Measurements from ENCODE around the gene GPR68.

Gene GPR68

DNA sequence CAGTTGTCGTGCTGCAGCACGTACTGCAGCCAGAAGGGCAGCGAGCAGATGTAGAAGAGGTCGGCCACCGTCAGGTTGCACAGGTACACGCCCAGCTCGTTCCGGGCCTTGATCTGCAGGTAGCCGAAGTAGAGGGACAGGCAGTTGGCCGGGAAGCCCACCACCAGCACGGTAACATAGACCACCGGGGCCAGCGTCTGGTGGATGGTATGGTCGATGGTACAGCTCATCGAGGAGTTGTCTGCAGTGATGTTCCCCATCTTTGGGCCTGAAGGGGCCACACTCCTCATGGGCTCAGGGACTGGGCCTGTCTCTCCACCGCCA lies 9.8 kb downstream of the GPR68 start:
- ChIA-PET POLR2A (no interaction called here), CTCF (interaction anchor here (1.5 kb wide), 1 partner anchor 15 kb away, joined by 3 read pairs; no protein-coding TSS in a partner anchor)
- TF ChIP-seq, protein P1, sequence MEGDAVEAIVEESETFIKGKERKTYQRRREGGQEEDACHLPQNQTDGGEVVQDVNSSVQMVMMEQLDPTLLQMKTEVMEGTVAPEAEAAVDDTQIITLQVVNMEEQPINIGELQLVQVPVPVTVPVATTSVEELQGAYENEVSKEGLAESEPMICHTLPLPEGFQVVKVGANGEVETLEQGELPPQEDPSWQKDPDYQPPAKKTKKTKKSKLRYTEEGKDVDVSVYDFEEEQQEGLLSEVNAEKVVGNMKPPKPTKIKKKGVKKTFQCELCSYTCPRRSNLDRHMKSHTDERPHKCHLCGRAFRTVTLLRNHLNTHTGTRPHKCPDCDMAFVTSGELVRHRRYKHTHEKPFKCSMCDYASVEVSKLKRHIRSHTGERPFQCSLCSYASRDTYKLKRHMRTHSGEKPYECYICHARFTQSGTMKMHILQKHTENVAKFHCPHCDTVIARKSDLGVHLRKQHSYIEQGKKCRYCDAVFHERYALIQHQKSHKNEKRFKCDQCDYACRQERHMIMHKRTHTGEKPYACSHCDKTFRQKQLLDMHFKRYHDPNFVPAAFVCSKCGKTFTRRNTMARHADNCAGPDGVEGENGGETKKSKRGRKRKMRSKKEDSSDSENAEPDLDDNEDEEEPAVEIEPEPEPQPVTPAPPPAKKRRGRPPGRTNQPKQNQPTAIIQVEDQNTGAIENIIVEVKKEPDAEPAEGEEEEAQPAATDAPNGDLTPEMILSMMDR (IDR thresholded peaks at IDR 0.05; ENCODE audit: insufficient read depth, low read length, missing control alignments), result no peak
- no peak overlapping the region for H3K4me3 ChIP-seq (ENCODE audit: low read depth, low read length)
- DNase-seq (ENCODE audit: low read depth, low spot score), result no peak

DNA sequence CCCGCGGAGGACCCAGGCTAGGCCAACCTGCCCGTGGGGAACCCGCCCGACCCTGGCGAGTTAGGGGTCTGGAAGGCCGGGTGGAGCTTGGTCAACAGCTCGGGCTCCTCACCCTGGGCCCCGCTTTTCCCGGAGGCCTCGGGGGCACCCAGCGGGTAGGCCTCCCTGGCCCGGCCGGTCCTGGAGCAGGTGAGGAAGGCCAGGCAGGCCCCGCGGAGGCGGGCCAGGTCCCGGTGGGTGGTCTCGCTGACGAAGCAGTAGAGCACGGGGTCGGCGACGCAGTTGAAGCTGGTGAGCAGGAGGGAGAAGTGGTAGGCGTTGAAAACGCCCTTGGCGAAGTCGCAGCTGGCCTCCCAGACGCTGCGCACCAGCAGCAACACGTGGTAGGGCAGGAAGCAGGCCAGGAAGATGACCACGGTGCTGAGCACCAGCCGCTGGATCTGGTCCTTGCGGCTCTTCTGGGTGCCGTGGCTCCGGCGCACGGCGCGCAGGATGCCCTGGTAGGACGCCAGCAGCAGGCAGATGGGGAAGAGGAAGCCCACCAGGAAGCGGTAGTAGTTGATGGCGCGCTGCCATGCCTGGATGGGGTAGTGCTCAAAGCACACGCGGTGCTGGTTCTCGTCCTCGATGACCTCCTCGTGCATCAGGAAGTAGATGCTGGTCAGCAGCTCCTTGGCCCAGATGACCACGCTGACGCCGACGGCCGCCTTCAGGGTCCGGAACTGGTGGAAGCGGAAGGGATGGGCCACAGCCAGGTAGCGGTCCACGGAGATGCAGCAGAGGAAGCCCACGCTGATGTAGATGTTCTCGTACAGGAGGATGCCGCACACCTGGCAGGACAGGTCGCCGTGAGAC lies 10.3 kb downstream of the GPR68 start:
- DNase-seq (ENCODE audit: low read depth, low spot score), result no peak
- H3K4me3 ChIP-seq (ENCODE audit: low read depth, low read length), result no peak overlapping the region
- TF ChIP-seq, protein P1 (IDR thresholded peaks at IDR 0.05; ENCODE audit: insufficient read depth, low read length, missing control alignments), result no peak
- ChIA-PET POLR2A (interaction anchor here (0.6 kb wide), 1 partner anchor 8 kb away, joined by 3 read pairs; no protein-coding TSS in a partner anchor), CTCF (interaction anchor here (1.5 kb wide), 1 partner anchor 16 kb away, joined by 3 read pairs; no protein-coding TSS in a partner anchor)

DNA sequence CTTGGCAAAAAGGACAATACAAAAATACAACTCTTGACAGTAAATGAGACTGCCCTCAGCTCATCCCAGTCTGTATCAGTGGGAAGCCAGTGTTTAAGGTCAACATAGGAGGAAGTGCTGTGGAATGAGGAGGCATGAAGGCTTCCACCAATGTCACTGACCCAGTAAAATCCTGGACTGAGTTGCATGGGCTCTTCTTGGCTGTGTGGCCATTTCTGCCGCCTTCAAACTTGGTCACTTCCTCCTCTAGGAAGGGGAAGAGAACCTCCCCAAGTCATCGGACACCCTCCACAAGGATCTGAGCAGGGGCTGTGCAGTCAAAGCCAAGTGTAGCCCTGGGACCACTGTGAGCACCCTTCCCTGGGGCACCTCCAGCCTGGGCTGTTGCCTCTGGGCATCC lies 11.9 kb downstream of the GPR68 start:
- ChIA-PET POLR2A (no interaction called here), CTCF (no interaction called here)
- TF ChIP-seq, protein P1 (IDR thresholded peaks at IDR 0.05; ENCODE audit: insufficient read depth, low read length, missing control alignments), result no peak
- DNase-seq (ENCODE audit: low read depth, low spot score), result no peak
- H3K4me3 ChIP-seq (ENCODE audit: low read depth, low read length), result no peak overlapping the region

DNA sequence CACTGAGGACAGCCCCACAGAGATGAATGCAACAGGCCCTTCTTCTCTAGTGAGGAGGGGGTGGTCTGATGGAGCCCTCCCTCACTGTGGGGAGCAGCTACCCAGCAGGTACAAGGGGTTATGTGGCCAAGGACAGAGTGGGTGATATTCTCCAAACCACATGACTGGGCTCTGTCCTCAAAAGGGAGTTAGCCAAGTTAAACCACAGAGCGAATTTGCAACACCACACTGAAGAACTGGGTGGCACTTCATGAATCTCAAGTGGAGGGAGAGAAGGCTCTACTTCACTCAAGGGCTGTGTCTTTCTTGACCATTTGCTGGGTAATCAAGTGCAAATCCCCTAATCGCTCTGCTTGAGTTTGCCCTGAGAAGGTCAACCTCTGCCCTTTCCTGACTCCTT lies 12.5 kb downstream of the GPR68 start:
- TF ChIP-seq, protein P1 (IDR thresholded peaks at IDR 0.05; ENCODE audit: insufficient read depth, low read length, missing control alignments), result no peak
- CTCF ChIA-PET, result no interaction called here
- POLR2A ChIA-PET, result no interaction called here
- H3K4me3 ChIP-seq (ENCODE audit: low read depth, low read length), result no peak overlapping the region
- DNase-seq (ENCODE audit: low read depth, low spot score), result no peak

DNA sequence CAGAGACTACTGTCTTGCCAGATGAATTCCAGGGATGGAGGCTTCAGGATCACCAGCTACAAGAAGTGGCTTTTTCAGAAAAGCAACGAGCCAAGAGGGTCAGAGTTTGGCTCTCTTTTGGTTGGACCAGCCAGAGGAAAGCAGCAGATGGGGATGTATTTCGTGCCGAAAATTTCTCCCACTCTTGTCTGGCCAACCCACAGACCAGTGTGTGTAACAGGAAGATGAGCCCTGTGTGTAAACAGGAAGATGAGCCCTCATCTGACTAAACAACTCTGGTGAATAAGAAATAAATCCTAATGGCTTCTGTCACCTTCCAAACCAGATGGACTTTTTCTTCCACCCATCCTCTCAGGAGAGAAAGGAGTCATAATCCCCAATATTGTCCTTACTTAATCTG lies 13.1 kb downstream of the GPR68 start:
- DNase-seq (ENCODE audit: low read depth, low spot score), result no peak
- CTCF ChIA-PET, result no interaction called here
- TF ChIP-seq, protein P1 (IDR thresholded peaks at IDR 0.05; ENCODE audit: insufficient read depth, low read length, missing control alignments), result no peak
- no peak overlapping the region for H3K4me3 ChIP-seq (ENCODE audit: low read depth, low read length)
- POLR2A ChIA-PET, result no interaction called here

DNA sequence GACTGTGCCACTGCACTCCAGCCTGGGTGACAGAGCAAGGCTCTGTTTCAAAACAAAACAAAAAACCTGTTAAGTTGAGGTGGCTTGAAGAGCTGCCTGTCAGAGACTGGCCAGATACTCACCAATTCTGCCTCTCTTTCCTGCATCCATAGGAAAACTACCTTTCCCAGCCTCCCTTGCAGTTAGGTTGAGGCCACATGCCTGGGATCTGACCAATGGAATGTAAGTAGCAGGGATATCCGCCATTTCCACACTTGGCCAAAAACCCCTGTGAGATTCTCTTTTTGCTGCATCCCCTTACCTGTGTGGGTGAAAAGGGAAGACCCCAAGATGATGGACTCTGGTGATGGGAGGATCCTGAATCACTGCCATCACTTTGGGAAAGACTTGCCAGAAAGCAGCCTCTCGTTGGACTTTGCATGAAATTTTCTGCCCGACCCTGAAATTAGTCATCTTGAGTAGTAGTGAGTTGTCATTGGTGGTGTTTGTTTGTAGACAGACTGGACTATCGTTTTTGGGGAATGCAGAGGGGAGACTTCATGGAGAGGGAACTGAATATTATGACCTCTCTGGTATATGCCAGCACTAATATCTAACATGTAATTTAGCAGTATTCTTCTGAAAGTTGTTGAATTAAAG lies 14.0 kb downstream of the GPR68 start:
- DNase-seq (ENCODE audit: low read depth, low spot score), result no peak
- no peak overlapping the region for H3K4me3 ChIP-seq (ENCODE audit: low read depth, low read length)
- ChIA-PET POLR2A (interaction anchor here (2.5 kb wide), 1 partner anchor 13 kb away, joined by 7 read pairs; the partner anchor contains the start of gene GPR68), CTCF (no interaction called here)
- TF ChIP-seq, protein P1 (IDR thresholded peaks at IDR 0.05; ENCODE audit: insufficient read depth, low read length, missing control alignments), result no peak

All from AG04449 (cell line).